ENCODE data around the gene PLD2.

The PLD2 gene, protein sequence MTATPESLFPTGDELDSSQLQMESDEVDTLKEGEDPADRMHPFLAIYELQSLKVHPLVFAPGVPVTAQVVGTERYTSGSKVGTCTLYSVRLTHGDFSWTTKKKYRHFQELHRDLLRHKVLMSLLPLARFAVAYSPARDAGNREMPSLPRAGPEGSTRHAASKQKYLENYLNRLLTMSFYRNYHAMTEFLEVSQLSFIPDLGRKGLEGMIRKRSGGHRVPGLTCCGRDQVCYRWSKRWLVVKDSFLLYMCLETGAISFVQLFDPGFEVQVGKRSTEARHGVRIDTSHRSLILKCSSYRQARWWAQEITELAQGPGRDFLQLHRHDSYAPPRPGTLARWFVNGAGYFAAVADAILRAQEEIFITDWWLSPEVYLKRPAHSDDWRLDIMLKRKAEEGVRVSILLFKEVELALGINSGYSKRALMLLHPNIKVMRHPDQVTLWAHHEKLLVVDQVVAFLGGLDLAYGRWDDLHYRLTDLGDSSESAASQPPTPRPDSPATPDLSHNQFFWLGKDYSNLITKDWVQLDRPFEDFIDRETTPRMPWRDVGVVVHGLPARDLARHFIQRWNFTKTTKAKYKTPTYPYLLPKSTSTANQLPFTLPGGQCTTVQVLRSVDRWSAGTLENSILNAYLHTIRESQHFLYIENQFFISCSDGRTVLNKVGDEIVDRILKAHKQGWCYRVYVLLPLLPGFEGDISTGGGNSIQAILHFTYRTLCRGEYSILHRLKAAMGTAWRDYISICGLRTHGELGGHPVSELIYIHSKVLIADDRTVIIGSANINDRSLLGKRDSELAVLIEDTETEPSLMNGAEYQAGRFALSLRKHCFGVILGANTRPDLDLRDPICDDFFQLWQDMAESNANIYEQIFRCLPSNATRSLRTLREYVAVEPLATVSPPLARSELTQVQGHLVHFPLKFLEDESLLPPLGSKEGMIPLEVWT

GRCh38 chr17:4806777-4807604 is at the start of gene PLD2:
Gene PLD2, plus strand, starts transcription at chr17:4807152. Its CDS starts 621 bp downstream, at chr17:4807773.
- DNase-seq = peak; percentile 89

DNA sequence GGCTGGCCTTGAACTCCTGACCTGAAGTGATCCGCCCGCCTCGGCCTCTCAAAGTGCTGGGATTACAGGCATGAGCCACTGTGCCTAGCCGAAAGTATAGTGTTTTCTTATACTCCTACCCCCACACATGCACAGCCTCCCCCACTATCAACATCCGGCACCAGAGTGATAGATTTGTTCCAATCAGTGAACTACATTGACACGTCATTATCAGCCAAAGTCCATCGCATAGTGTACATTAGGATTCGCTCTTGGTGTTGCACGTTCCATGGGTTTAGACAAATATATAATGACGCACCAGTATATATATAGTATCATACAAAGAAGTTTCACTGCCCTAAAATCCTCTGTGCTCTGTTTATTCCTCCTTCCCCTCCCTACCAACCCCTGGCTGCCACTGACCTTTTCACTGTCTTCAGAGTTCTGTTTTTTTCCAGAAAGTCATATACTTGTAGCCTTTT is 47.1 kb upstream of the PLD2 start:
- no peak for DNase-seq

DNA sequence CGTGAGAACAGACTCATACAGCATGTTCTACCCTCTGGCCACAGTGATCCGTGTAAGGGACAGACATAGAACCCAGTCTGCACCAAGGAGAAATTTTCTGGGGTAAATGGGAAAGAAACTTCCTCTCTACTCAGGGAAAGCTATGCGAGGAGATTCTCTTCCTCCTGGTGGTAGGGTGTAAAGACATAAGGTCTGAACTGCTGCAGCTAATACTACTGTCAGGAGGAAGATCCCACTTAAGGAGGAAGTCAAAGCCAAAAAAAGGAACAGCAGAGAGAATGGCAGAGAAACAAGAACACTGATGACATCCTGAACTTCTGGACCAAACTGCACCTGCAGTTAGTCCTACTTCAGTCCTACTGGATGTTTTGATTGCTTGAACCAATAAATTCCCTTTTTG is 42.4 kb upstream of the PLD2 start:
- no peak for DNase-seq

- DNase-seq = no peak
These were observed 40.8 kb upstream of the PLD2 start for GRCh38 chr17:4766201-4766600.

DNA sequence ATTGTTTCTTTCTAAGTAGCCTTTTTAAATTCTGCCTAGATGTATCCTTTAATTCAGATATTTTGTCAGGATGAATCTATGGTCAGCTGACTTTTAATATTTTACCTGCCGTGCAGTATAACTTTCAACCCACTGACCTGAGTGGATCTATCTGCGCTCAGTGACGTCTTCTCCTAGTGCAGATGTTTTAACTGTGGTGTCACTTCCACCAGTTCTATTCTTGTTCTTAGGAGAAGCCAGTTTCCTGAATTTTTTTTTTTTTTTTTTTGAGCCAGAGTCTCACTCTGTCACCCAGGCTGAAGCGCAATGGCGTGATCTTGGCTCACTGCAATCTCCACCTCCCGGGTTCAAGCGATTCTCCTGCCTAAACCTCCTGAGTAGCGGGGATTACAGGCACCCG is 40.2 kb upstream of the PLD2 start:
- no peak for DNase-seq

- no peak for DNase-seq
These were observed 38.7 kb upstream of the PLD2 start for GRCh38 chr17:4768298-4768697.

- no peak for DNase-seq
These were observed 37.3 kb upstream of the PLD2 start for GRCh38 chr17:4769628-4770027.

- DNase-seq = no peak
These were observed 35.3 kb upstream of the PLD2 start, which contains the start of gene TM4SF5 for GRCh38 chr17:4771519-4772234. Gene TM4SF5, plus strand, starts transcription at chr17:4771886. Its CDS starts 37 bp downstream, at chr17:4771923.

DNA sequence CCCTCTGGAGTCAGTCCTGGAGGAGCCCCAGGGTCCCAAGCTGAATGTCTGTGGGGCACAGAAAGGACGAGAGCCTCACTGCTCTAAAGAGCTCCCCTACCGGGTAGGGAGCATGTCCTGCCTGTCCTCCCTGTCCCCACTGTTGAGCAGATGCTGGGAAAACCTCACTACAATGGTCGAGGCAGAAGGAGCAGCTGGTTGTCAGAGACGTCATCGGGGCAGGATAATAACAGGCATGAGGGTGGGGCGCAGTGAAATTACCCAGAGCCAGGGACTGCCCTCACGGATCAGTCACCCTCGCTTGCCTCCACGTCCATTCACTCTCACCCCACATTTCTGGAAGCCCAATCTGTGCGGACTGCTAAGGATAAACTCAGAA is 34.7 kb upstream of the PLD2 start:
- DNase-seq = no peak

GRCh38 chr17:4777969-4778760 is 28.8 kb upstream of the PLD2 start:
- no peak for DNase-seq

DNA sequence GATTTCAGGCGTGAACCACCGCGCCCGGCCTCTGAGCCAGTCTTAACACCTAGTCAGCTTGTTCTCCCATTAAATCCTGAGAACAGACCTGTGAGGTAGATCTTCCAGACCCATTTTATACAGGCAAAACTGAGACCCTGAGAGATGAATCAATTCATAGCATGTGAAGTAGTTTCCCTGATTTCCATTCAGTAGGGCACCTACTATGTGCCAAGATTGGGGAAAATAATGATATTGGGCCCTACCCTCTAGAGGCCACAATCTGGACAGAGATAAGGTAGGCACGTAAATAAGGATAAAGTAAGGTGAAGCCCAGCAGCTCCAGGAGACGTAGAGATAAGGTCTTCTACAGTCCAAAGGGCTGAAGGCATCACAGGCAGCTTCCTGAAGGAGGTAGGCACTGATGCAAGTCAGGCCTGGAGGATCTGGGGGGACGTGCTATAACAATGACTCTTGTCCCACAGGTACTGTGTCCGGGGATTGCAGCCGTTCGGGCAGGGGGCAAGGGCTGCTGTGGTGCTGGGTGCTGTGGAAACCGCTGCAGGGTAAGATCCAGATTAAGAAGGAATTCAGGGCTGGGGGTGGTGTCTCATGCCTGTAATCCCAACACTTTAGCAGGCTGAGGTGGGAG is 26.5 kb upstream of the PLD2 start:
- no peak for DNase-seq

GRCh38 chr17:4782652-4783051 is 24.3 kb upstream of the PLD2 start:
- no peak for DNase-seq

DNA sequence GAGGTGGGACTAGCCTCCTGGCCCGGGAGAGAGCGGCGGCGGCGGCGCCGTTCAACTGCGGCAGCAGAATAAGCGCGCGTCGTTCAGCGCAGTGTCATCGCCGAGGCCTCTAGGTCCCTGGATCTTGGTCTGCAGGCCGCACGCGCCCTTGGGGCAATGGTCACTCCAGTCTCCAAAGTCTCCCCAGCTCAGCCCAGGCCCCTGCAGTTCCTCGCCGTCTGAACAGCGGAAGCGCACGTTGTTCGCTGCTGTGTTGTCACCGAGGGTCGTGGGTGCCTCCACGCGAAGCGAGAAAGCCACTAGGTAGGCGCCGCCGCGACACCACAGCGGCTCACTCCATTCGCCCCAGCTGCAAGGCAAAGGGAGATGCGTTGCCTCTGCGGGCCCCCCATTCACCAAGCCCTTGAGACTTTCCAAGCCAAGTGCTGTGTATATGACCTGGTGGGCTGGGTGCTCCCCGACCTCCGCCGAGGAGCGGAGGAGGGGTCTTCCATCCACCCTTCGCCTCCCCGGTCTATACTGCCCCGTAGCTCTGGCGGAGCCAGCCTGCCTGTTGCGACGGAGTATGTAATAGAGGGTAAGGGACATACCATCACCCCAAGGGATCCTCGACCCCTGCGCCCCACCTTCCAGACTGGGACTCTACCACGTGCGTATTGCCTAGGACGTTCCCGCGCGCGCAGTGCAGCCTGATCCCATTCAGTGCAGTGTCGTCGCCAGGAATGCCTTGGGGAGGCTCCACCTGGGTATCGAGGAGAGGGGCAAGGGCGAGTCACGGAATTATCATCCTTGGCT is 21.4 kb upstream of the PLD2 start:
- no peak for DNase-seq

GRCh38 chr17:4786106-4786511 is 20.8 kb upstream of the PLD2 start, which contains the start of gene VMO1:
Gene VMO1, minus strand, starts transcription at chr17:4786364. Its CDS starts 12 bp downstream, at chr17:4786352.
- no peak for DNase-seq

GRCh38 chr17:4786516-4786915 is 20.4 kb upstream of the PLD2 start:
- no peak for DNase-seq

GRCh38 chr17:4788159-4788806 is 18.7 kb upstream of the PLD2 start:
- DNase-seq = no peak

- no peak for DNase-seq
These were observed 17.9 kb upstream of the PLD2 start, which contains the start of gene GLTPD2 for GRCh38 chr17:4788807-4789700. Gene GLTPD2, plus strand, starts transcription at chr17:4788964. Its CDS starts 48 bp downstream, at chr17:4789012.

GRCh38 chr17:4789701-4789950 is 17.3 kb upstream of the PLD2 start:
- DNase-seq = no peak
